Measurements from ENCODE around the gene DNAJC13. TPM values are rescaled to one million over a fixed set of nuclear protein-coding genes. Genes with fewer than 3 reads are reported as not detected.

The DNAJC13 gene
- total and polyA plus RNA-seq, 2 of the 8 experiments (the other 6 are each of a cell fraction or from before 2014, with no cell fraction given): 7.9 to 28.8 TPM

GRCh38 chr3:132549890-132550578 is 132.7 kb downstream of the DNAJC13 start (continued):
- no peak for TF ChIP-seq TAF7 (optimal IDR thresholded peaks at IDR 0.05; ENCODE audit: borderline replicate concordance, low read depth, low read length)
- no peak for TF ChIP-seq FOSL1 (IDR thresholded peaks at IDR 0.05; ENCODE audit: insufficient read depth, low read depth, low read length)
- TF ChIP-seq RXRA (IDR thresholded peaks at IDR 0.05; ENCODE audit: insufficient read depth, low read depth, low read length): no peak
- no peak for TF ChIP-seq BACH1 (IDR thresholded peaks at IDR 0.05; ENCODE audit: low read length)
- no peak for TF ChIP-seq RNF2 (IDR thresholded peaks at IDR 0.05; ENCODE audit: borderline replicate concordance, low read depth, low read length, missing control alignments, poor library complexity, severe bottlenecking)
